Measurements from ENCODE around the gene FGFR3. TPM values are rescaled to one million over a fixed set of nuclear protein-coding genes. Genes with fewer than 3 reads are reported as not detected.
"Not testable (repeated sequence)": the region's sequence is repeated elsewhere in the genome, so short reads cannot be mapped to it uniquely, and the experiment has no call there.

The FGFR3 gene
- polyA plus RNA-seq, 3 donors, result 1.9 to 28.9 (median 2.8) TPM

DNA sequence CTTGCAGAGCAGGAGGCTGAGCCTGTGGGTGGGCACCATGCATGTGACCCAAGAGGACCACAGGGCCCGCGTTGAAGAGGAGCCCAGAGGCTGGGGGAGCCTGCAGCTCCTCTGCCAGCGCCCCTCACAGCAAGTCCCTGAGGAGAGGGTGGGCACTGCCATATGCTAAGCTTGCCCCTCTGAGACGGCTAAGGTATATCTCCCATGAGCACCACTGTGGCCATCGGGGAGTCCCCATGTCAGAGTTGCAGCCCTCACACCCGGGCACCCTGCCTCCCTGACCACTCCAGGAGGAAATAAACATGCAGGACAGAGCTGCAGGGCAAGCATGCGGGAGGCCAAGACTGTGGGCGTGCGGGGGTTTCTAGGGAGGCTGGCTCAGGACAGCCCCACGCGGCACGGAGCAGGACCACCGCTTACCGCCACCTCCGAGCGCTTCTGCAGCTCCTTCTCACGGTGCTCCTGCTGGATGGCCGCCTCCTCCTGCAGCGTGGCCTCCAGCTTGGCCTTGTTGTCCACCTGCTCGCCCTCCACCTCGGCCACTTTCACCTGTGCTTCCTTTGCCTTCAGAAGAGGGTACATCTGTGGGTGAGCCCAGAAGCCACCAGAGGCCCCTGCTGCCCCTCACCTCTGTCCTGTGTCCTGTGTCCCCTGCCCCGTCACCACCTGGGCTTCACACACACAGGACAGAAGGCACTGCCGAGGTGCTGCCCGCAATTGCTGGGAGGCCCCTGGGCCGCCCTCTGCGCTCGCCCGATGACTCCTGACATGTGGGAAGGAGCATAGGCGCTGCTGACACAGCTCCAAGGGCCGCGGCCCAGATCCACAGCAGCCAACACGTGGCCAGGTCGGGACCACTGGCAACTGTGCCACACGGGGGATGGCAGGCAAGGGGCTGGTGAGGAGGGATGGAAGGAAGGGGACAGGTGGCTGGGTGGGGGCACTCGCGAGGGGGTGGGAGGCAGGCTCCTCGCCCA is 29.8 kb downstream of the FGFR3 start:
- H3K27ac ChIP-seq (ENCODE audit: low read depth, low read length), result no peak overlapping the region
- WGBS, 3 donors, result 92 to 94% (median 93%) methylated on average over 37 of the region's 37 CpGs

DNA sequence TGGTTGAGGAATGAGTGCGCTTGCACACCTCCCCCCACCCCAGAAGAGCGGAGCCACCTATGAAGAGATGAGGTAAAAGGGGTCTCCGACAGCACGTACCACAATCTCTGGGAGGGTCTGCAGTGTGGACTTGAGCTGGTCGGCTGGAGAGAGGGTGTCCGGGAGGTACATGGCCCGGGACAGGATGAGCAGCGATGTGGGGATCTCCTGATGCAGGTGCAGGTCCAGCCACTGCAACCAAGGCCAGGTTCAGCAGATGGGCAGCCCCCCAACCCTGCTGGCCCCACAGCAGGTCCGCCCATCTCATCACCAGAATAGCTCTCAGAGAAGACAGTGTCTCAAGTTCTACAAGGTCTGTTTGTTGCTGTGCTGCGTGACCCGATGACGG is 30.4 kb downstream of the FGFR3 start:
- 95 to 99% (median 97%) methylated on average over 12 of the region's 12 CpGs for WGBS, 3 donors
- H3K27ac ChIP-seq (ENCODE audit: low read depth, low read length), result no peak overlapping the region

DNA sequence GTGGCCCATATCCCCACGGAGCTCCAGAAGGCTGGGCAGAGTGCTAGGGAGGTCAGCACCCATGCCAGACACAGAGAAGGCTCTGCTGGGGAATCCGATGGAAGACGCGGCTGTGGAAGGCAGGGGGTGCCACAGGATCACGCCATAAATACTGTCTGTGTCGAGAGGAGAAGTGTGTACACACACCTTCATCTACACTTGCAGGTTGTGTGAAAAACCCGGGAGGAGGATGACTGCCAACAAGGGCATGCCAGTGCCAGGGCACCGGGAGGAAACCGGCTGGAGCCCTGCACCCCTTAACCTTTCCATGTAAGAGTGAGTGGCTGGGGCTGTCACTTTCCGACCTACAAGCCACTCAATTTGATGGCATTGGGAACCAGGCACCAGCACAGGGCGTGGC is 31.7 kb downstream of the FGFR3 start:
- 79 to 93% (median 84%) methylated on average over 11 of the region's 11 CpGs for WGBS, 3 donors

DNA sequence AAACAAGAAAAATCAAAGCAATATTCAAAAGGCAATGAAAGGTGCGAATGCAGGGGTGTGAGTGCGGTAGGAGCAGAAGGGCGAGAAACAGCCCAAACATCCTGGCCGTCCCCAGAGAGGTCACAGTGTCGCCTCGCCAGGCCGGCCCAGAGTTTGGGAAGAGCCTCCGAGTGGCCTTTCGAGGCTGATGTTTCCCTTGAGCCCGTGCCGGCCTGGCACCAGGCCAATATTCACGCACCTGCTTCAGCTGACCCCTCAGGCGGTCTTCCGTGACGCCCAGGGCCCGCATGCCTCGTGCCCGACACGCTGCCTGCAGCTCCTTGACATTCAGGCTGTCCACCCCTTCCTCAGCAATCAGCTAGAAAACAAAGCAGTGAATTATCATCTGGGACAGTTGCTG is 32.2 kb downstream of the FGFR3 start:
- H3K27ac ChIP-seq (ENCODE audit: low read depth, low read length), result no peak overlapping the region
- 83 to 87% (median 84%) methylated on average over 19 of the region's 19 CpGs for WGBS, 3 donors

More for the DNA sequence above, 31.7 kb downstream of the FGFR3 start:
- H3K27ac ChIP-seq (ENCODE audit: low read depth, low read length), result no peak overlapping the region

DNA sequence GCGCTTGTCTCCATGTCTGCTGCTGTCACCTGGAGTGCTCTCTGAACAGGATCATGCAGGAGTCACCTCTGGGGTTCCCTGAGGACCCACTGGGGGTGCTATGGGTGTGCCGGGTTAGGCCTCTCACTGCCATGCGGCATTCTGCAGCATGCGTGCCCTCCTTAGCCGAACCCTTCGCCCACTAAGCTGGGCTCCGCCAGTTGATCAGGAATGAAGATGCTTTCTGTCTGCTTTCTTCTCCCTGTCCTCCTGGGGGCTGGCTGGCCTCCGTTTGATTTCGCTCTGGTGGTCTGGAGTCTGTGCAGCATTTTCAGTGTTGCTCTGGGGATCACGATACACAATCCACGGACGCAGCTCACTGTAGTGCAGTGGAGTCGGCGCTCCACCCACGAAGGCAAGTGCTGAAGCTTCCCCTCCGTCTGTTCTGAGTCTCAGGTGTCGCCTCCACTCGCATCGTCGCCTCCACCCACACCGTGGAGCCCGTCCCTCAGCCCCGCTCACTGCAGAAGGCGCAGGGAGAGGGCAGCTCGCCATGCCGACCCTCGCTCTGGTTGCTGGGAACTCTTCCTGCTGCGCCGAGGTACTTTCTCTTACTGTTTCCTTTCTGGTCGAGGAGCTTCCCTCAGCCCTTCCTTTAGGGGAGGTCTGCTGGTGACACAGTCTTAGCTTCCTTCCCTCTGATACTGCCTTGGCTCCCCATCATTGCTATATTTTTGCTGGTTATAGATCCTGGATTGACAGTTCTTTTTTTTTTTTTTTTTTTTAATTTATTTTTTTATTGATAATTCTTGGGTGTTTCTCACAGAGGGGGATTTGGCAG is 33.6 kb downstream of the FGFR3 start:
- no peak overlapping the region for H3K27ac ChIP-seq (ENCODE audit: low read depth, low read length)
- 90 to 94% (median 91%) methylated on average over 27 to 30 of the region's 30 CpGs for WGBS, 3 donors

DNA sequence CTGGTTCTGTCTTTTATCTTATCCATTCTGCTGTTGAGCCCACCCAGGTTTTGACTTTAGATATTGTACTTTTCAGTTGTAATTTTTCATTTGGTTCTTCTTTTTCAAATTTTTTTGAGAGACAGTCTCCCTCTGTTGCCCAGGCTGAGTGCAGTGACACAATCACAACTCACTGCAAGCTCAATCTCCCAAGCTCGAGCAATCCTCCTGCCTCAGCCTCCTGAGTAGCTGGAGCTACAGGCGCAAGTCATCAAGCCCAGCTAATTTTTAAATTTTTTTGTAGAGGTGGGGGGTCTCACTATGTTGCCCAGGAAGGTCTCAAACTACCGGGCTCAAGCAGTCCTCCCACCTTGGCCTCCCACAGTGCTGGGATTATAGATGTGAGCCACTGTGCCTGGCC is 37.1 kb downstream of the FGFR3 start:
- WGBS, 3 donors, result 94 to 98% (median 97%) methylated on average over 3 of the region's 3 CpGs
- no peak overlapping the region for H3K27ac ChIP-seq (ENCODE audit: low read depth, low read length)

DNA sequence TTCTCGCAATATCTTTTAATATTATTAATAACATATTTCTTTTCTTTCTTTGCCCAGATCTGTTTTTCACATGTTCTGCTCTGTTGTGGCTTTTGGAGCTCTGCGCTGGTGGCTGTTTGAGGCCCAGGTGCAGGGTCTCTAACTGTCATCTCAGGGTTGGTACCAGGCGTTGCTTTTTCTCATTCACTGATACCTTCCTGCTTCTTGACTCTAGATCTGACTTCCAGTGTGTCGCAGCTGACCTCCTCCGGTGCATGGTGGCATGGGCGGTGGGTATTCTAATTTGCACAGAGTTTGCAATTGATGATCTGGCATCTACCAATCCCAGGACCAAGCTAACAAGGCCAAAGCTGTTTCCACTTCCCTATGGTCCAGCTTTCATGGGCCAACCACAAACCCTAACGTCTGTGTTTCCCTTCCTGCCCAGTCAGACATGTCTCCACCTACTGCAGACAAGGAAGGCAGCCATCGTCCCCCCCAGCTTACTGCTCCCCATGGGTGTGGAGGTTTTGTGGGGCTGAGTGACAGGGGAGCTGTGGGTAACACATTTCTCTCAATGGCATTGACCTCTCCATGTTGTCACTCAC is 37.6 kb downstream of the FGFR3 start:
- WGBS, 3 donors, result 64 to 93% (median 68%) methylated on average over 8 of the region's 8 CpGs
- H3K27ac ChIP-seq (ENCODE audit: low read depth, low read length), result no peak overlapping the region

DNA sequence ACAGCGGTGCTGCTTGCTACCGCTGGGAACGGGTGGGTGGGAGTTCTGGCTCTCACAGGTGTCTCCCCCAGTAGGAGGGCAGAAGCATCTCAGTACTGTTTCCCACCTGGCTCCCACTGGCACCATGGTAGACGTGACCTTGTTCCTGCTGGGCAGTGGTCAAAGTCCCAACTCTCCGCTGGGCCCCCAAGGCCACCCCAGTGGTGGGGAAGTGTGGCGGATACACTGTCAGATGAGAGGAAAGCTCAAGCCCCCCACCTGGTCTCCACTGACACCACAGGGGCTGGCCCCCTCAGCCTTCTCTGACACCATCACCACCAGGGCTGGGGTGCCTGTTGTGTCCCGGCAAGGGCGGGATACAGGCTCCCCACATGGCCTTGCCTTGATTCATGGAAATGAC is 38.2 kb downstream of the FGFR3 start:
- 86 to 93% (median 92%) methylated on average over 8 of the region's 8 CpGs for WGBS, 3 donors
- H3K27ac ChIP-seq (ENCODE audit: low read depth, low read length), result no peak overlapping the region

DNA sequence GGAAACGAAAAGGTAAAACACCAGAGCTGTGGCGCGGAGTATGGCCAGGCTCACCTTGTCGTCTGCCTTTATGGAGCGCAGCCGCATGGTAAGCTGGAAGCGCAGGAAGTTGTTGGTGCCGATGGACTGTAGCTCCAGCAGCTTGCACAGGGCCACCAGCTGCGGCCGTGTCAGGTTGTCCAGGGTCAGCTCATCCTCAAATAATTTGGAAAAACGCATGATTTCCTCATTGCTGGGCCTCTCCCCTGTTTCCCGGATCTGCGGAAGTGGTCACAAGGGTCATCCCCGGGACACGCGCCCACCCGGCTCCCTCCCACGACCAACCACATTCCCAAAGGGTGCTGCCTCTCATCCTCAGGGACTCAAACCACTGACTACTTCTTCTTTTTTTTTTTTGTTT is 39.6 kb downstream of the FGFR3 start:
- WGBS, 3 donors, result 89 to 94% (median 94%) methylated on average over 18 of the region's 18 CpGs
- H3K27ac ChIP-seq (ENCODE audit: low read depth, low read length), result no peak overlapping the region

DNA sequence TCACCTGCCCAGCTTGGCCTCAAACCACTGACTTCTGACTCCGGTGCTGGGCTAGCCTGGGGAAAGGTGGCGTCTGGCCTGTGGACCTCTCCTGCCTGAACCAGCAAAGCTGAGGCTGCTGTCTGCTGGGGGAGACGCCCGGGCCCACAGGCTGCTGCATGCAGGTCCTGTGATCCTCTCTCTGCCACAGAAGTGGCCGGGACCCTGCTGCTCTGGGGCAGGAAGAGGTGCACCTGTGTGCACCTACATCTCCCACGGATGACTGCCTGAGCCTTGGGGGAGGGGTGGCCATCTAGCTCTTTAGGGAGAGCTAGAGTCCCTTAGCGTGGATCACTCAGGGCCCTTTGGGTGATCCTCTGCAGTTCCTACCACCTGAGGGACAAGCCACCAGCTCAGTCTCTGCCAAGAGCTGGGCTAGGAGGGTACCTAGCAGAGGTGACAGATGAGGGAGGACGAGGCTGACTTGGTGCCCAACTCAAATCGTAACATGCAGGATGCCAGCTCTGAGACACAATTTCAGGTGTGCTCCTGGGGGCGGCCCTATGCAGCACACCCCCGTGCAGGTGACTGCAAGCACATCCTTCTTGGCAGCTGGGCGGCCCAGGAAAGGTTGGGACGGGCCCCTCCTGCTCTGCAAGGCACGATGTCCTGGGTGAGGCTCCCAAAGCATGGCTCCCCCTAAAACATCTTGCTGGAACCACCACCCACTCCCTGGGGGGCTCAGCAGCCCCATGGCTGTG is 40.4 kb downstream of the FGFR3 start:
- no peak overlapping the region for H3K27ac ChIP-seq (ENCODE audit: low read depth, low read length)
- WGBS, 3 donors, result 92 to 95% (median 92%) methylated on average over 14 of the region's 14 CpGs

DNA sequence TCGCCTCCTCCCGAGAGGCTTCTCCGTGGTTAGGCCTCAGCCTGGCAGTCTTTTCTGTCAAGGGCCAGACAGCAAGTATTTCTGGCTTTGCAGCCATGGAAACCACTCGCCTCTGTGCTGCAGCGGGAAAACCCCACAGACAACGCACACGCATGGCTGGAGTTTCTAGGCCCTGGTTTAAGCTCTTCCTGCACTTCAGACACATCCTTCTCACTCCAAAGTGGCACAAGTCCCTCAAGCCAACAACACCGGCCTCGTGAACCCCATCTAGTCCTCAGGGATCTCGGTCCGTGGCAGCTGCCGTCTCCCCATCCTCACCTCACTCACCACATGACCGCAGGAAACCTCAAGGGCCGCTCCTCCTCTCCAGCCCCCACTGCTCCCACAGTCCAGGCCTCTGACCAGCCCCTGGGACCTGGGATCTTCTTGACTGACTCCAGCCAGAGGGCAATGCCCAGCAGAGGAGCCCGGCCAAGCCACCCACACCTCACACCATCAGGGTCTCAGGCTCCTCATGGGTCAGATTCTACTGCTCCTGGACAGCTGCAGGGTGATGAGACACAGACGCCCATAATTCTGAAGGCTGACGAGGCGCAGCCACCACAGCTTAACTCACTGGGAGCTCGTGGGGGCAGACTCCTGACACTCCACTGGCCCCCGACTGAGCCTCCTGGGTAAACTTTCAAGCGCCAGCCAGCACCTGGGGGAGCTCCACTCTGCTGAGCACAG is 41.1 kb downstream of the FGFR3 start:
- 85 to 90% (median 86%) methylated on average over 21 of the region's 21 CpGs for WGBS, 3 donors
- no peak overlapping the region for H3K27ac ChIP-seq (ENCODE audit: low read depth, low read length)

DNA sequence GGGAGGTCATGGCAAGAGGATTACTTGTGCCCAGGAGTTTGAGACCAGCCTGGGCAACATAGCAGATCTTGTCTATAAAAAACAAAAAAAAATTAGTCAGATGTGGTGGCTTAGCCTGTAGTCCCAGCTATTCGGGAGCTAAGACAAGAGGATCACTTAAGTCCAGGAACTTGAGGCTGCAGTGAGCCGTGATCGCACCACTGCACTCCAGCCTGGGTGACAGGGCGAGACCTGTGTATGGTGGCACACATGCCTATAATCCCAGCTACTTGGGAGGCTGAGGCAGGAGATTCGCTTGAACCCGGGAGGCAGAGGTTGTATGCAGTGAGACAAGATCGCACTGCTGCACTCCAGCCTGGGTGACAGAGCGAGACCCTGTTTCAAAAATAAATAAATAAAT is 42.7 kb downstream of the FGFR3 start:
- 96 to 97% (median 96%) methylated on average over 8 of the region's 8 CpGs for WGBS, 3 donors
- not testable (repeated sequence) for H3K27ac ChIP-seq (ENCODE audit: low read depth, low read length)

DNA sequence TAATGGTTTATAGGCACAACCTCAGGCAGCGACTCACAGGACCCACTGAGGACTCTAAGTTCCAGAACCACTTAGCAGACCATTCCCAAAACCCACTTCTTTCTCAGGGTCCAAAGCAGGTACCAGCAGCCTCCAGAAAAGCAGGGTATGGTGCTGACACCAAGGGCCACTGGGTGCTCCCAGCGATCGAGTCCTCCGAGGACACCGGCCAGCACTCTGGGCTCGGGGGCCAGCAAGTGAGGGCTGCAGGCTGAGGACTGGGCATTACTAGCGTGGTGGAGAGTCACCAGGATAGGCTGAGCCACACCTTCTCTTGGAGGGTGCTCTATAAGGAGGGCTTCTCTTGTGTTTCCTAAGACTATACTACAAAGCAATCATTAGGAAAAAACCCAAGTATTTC is 43.6 kb downstream of the FGFR3 start:
- no peak overlapping the region for H3K27ac ChIP-seq (ENCODE audit: low read depth, low read length)
- 95 to 99% (median 95%) methylated on average over 7 of the region's 7 CpGs for WGBS, 3 donors

DNA sequence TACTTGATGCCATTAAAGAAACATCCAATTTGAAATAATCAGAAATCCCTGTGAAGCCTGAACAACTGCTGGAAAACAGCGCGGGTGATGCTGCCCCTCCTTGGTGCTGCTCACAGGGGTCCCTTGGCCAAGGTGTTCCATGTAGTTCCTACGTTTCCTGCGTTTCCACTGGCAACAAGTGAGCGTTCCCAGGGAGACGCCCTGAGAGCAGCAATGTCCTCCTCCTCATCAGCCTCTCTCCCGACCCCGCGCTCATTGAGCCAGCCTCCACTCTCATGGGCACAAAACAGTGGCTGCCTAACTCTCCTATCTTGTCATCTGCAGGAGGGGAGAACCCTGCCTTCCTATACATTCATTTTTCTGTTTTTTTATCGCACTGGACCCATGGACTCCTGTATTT is 44.0 kb downstream of the FGFR3 start:
- 94 to 95% (median 95%) methylated on average over 10 of the region's 10 CpGs for WGBS, 3 donors
- no peak overlapping the region for H3K27ac ChIP-seq (ENCODE audit: low read depth, low read length)

DNA sequence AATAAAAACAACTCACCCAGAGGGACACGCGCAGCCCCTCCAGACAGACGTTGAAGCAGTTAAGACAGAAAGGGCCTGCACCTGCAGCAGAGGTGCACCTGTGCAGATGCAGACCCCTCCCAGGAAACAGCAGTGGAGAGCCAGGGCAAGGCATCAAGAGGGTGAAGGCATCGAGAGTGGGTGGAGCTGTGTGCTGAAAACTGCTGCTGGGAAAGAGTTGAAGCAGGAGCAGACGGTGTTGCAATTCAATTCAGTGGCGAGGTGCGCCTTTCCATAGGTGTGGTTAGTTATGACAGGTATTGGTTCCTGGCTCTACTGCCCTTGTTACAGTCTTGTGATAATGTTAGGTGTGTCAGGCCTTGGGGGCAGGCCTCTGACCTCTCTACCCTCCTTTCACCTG is 46.2 kb downstream of the FGFR3 start:
- H3K27ac ChIP-seq (ENCODE audit: low read depth, low read length), result no peak overlapping the region
- 88 to 89% (median 88%) methylated on average over 7 of the region's 7 CpGs for WGBS, 3 donors

DNA sequence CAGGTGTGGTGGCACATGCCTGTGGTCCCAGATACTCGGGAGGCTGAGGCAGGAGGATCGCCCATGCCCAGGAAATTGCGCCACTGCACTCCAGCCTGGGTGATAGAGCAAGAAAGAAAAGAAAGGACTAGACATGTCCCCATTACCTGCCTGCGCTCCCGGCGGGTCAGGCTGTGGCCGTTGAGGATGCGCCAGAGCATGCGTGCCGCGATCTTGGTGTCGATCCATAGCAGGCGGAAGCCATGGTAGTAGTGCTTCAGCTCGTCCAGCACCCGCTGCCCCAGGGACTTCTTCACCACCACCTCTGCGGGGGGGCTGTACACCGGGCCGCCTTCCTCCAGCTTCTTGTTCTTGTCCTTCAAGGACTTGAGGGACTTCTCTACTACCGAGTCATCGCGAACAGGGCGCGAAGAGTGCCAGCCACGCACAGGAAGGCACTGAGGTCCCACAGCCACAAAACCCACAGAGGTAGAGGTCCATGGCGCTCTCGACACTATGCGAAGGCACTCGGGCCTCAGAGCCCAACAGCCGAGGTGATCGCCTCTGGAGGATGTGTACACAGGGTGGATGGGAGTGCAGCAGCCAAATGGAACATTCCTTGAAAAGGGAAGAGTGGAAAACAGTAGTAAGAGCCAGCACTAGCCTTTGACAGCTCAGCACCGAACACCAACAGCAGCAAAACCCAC is 48.3 kb downstream of the FGFR3 start:
- no peak overlapping the region for H3K27ac ChIP-seq (ENCODE audit: low read depth, low read length)
- WGBS, 3 donors, result 86 to 95% (median 87%) methylated on average over 31 of the region's 31 CpGs

DNA sequence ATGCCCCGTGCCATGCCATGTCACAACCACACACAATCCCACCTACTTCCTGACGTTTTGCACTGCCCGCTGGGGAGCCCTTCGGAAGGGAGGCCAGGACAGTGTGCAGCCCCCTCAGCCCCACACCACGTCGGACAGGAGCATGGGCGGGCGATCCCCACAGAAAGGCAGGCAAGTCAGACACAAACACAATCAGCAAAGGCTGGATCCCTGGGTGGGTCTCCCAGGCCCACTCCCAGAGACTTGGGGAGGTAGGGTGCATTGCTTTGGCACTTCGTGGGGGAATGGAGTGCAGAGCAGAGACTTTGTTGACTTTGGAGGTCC is 48.8 kb downstream of the FGFR3 start:
- 78 to 85% (median 83%) methylated on average over 9 of the region's 9 CpGs for WGBS, 3 donors
- no peak overlapping the region for H3K27ac ChIP-seq (ENCODE audit: low read depth, low read length)
